NT2/D1 (cell line): ENCODE data around the gene PFKFB3.

ENCODE experiments used
- YY1 ChIP-seq: IDR thresholded peaks from 2 replicates; pipeline ENCODE4 v1.6.1; 2011; ENCODE audit not compliant: insufficient read length, insufficient read depth
- ZNF274 ChIP-seq: IDR thresholded peaks from 2 replicates; pipeline ENCODE4 v1.6.1; 2011; ENCODE audit warnings: mild to moderate bottlenecking, low read depth, low read length

- TF ChIP-seq YY1 (no peak), ZNF274 (no peak)
These were observed 94.8 kb downstream of the PFKFB3 start for GRCh38 chr10:6297522-6297921.
